Measurements from ENCODE around the gene C5orf46. TPM values are rescaled to one million over a fixed set of nuclear protein-coding genes. Genes with fewer than 3 reads are reported as not detected.

Gene C5orf46
- polyA plus RNA-seq, 3 donors = not detected

DNA sequence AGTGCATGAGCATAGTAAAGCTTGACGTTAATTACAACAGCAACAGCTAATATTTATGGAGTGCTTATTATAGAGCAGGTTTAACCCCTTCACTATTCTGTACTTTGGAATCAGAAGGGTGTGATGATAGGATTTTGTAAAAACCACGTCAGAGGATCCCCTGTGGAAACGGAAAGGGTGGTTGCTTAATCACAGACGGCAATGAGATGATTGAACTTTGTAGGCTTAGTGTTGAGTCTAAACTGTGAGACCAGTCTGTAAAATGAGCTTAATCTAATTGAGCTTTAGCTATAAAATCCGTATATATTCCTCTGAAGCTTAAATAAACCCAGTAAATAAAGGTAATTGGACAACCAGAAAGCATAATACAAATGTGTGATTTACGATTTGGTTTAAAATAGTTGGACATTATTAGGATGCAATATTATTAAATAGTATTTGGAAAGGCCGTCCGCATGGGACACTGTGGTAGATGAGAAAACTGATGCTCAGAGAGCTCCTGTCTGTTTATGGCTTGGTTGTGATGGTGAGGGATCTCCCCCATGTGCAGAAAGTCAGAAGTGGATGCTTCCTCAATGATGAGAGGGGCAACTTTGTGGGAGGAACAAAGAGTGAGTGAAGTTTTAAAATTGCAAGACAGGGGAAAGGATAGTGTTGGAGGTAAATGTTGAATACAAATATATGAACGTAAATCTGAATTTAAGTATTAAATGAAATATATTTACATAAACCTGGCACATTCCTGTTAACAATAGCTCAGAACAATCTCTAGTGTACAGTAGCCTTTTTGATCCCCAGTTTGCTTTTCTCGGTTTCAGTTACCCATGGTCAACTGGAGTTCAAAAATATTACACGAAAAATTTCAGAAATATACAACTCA, 51.2 kb downstream of the C5orf46 start:
- Mint-ChIP-seq H3K36me3 (no peaks in the 10 kb centered on the region), H3K27me3 (ENCODE audit: low read depth in 3 of 3) (no peaks in the 10 kb centered on the region), H3K9me3 (no peaks in the 10 kb centered on the region), H3K4me3 (no peak overlapping the region), H3K27ac (no peak overlapping the region), H3K4me1 (peaks cover 21% of the 10 kb centered on the region)
- H3K79me2 ChIP-seq (ENCODE audit: insufficient read depth, low read length) = no peaks in the 10 kb centered on the region
- WGBS (ENCODE audit: insufficient coverage) = 81% methylated on average over 6 of the region's 11 CpGs
- H3K9ac ChIP-seq (ENCODE audit: insufficient read depth, low read length, poor library complexity, severe bottlenecking) = no peak overlapping the region
- DNase-seq = no peak
- no peak overlapping the region for H2AFZ ChIP-seq (ENCODE audit: insufficient read depth, low read depth, low read length, poor library complexity, severe bottlenecking)
- no peak overlapping the region for H3K27ac ChIP-seq (ENCODE audit: low read depth in 1 of 2, low read length in 2 of 2)
- H3K4me2 ChIP-seq (replicated peaks; ENCODE audit: extremely low read depth, low read length, poor library complexity, severe bottlenecking) = no peak overlapping the region
- no peak overlapping the region for H3K4me3 ChIP-seq (replicated peaks in 1 of 3; ENCODE audit: low read depth in 2 of 3, low read length in 3 of 3)
- intact Hi-C loops (cut with micrococcal nuclease) = loop anchor here in 1 of 2 donors (10.0 kb wide), 1 partner anchor 80 kb away; no protein-coding TSS in a partner anchor
- TF ChIP-seq, protein P1, sequence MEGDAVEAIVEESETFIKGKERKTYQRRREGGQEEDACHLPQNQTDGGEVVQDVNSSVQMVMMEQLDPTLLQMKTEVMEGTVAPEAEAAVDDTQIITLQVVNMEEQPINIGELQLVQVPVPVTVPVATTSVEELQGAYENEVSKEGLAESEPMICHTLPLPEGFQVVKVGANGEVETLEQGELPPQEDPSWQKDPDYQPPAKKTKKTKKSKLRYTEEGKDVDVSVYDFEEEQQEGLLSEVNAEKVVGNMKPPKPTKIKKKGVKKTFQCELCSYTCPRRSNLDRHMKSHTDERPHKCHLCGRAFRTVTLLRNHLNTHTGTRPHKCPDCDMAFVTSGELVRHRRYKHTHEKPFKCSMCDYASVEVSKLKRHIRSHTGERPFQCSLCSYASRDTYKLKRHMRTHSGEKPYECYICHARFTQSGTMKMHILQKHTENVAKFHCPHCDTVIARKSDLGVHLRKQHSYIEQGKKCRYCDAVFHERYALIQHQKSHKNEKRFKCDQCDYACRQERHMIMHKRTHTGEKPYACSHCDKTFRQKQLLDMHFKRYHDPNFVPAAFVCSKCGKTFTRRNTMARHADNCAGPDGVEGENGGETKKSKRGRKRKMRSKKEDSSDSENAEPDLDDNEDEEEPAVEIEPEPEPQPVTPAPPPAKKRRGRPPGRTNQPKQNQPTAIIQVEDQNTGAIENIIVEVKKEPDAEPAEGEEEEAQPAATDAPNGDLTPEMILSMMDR (IDR thresholded peaks at IDR 0.05) = no peak
- H3K36me3 ChIP-seq (replicated peaks in 1 of 2; ENCODE audit: control insufficient read depth in 1 of 2, insufficient read depth in 2 of 2, low read length in 2 of 2) = no peaks in the 10 kb centered on the region
- peaks cover 0 to 5% of the 10 kb centered on the region in 2 donors for H3K4me1 ChIP-seq (ENCODE audit: control insufficient read depth in 1 of 2, insufficient read depth in 2 of 2, low read length in 2 of 2)
- no peaks in the 10 kb centered on the region for H3K27me3 ChIP-seq (ENCODE audit: control insufficient read depth in 2 of 2, insufficient read depth in 2 of 2, low read length in 2 of 2)
- no peaks in the 10 kb centered on the region for H4K20me1 ChIP-seq (ENCODE audit: insufficient read depth, low read length)
- H3K9me3 ChIP-seq (replicated peaks in 1 of 2; ENCODE audit: control insufficient read depth in 1 of 2, insufficient read depth in 1 of 2, low read length in 2 of 2) = no peaks in the 10 kb centered on the region

DNA sequence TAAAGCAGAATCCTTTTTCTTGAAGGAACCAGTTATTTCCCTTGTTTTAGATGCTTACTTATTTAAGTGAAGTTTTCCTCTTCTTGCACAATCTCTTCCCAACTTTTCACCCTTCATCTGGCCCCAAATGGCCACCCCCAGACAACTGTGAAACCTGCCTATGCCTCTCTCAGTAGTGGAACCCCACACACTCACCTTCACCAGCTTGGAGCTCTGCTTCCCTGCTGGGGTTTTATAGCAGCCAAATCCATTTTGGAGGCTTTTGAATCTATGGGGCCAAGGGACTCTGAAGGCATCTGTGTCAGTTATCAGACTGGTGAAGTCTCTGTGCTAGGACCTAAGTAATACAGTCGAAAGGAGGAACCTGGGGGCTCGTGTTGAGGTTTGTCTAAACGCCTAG, 52.0 kb downstream of the C5orf46 start:
- no peak overlapping the region for H3K9ac ChIP-seq (ENCODE audit: insufficient read depth, low read length, poor library complexity, severe bottlenecking)
- no peaks in the 10 kb centered on the region for H3K36me3 ChIP-seq (replicated peaks in 1 of 2; ENCODE audit: control insufficient read depth in 1 of 2, insufficient read depth in 2 of 2, low read length in 2 of 2)
- H3K27me3 Mint-ChIP-seq (ENCODE audit: low read depth in 3 of 3) = no peaks in the 10 kb centered on the region
- H3K4me2 ChIP-seq (replicated peaks; ENCODE audit: extremely low read depth, low read length, poor library complexity, severe bottlenecking) = no peak overlapping the region
- no peaks in the 10 kb centered on the region for H4K20me1 ChIP-seq (ENCODE audit: insufficient read depth, low read length)
- no peak overlapping the region for H3K27ac ChIP-seq (ENCODE audit: low read depth in 1 of 2, low read length in 2 of 2)
- WGBS (ENCODE audit: insufficient coverage) = 48% methylated on average over 3 of the region's 3 CpGs
- peaks cover 0 to 5% of the 10 kb centered on the region in 2 donors for H3K4me1 ChIP-seq (ENCODE audit: control insufficient read depth in 1 of 2, insufficient read depth in 2 of 2, low read length in 2 of 2)
- H3K27ac Mint-ChIP-seq = peak overlapping the region in 1 of 7 donors; percentile 47
- no peak for DNase-seq
- TF ChIP-seq, protein P1 (IDR thresholded peaks at IDR 0.05) = no peak
- no peaks in the 10 kb centered on the region for H3K27me3 ChIP-seq (ENCODE audit: control insufficient read depth in 2 of 2, insufficient read depth in 2 of 2, low read length in 2 of 2)
- no peaks in the 10 kb centered on the region for H3K9me3 ChIP-seq (replicated peaks in 1 of 2; ENCODE audit: control insufficient read depth in 1 of 2, insufficient read depth in 1 of 2, low read length in 2 of 2)
- peaks cover 21% of the 10 kb centered on the region for H3K4me1 Mint-ChIP-seq
- no peak overlapping the region for H3K4me3 ChIP-seq (replicated peaks in 1 of 3; ENCODE audit: low read depth in 2 of 3, low read length in 3 of 3)
- no peaks in the 10 kb centered on the region for H3K79me2 ChIP-seq (ENCODE audit: insufficient read depth, low read length)
- intact Hi-C loops (cut with micrococcal nuclease) = loop anchor here in 1 of 2 donors (10.0 kb wide), 1 partner anchor 80 kb away; no protein-coding TSS in a partner anchor
- no peak overlapping the region for H3K4me3 Mint-ChIP-seq
- H2AFZ ChIP-seq (ENCODE audit: insufficient read depth, low read depth, low read length, poor library complexity, severe bottlenecking) = no peak overlapping the region
- no peaks in the 10 kb centered on the region for H3K9me3 Mint-ChIP-seq
- H3K36me3 Mint-ChIP-seq = no peaks in the 10 kb centered on the region
